ENCODE data around the gene LDAH.

LDAH gene

DNA sequence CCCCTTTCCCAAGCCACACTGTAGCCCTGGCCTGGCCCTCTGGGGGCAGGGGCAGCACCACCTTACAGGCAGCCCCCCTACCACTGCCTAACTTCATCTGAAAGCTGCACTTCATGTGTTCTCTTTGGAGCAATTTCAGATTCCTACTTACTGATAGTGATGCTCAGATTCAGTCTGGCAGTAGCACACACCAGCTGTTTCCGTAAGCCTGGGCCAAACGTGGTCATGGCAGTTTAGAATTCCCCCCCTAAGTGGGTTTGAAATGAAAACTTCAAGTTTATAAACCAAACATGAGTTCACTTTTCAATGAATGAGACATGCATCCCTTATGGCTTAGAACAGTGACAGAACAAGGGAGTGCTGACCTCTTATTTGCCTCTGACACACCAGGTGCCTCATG lies 126.5 kb downstream of the LDAH start:
- intact Hi-C loops (cut with DNase I; ENCODE audit: low total_unique reads): no loop called here

DNA sequence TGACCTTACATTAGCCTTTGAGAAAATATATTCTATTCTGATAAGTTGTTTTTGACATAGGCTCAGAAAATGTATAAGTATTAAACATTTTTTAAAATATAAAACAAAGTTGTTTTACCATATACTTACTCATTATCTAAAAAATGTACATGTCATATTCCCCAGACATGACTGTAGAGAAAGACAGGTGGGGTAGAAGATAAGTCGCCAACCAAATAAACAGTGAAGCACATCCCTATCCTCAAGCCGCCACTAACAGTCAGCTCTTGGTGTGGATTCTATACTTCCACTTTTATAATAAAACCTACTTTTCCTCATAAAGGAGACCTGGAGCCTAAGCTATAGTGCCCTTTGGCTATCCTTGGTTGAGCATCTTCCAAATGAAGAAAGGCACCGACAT lies 129.6 kb downstream of the LDAH start:
- TF ChIP-seq, protein P1, sequence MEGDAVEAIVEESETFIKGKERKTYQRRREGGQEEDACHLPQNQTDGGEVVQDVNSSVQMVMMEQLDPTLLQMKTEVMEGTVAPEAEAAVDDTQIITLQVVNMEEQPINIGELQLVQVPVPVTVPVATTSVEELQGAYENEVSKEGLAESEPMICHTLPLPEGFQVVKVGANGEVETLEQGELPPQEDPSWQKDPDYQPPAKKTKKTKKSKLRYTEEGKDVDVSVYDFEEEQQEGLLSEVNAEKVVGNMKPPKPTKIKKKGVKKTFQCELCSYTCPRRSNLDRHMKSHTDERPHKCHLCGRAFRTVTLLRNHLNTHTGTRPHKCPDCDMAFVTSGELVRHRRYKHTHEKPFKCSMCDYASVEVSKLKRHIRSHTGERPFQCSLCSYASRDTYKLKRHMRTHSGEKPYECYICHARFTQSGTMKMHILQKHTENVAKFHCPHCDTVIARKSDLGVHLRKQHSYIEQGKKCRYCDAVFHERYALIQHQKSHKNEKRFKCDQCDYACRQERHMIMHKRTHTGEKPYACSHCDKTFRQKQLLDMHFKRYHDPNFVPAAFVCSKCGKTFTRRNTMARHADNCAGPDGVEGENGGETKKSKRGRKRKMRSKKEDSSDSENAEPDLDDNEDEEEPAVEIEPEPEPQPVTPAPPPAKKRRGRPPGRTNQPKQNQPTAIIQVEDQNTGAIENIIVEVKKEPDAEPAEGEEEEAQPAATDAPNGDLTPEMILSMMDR (IDR thresholded peaks at IDR 0.05): no peak
- Histone ChIP-seq H3K27ac (no peak overlapping the region), H3K4me1 (peaks cover 0 to 17% (median 1%) of the 10 kb centered on the region in 4 donors), H3K4me3 (no peak overlapping the region), H3K36me3 (peaks cover 0 to 20% (median 4%) of the 10 kb centered on the region in 3 donors), H3K27me3 (no peaks in the 10 kb centered on the region), H3K9me3 (no peaks in the 10 kb centered on the region)
- intact Hi-C loops (cut with DNase I; ENCODE audit: low total_unique reads): no loop called here
- no peak for DNase-seq

More for the DNA sequence above, 126.5 kb downstream of the LDAH start:
- Histone ChIP-seq H3K9me3 (no peaks in the 10 kb centered on the region), H3K4me3 (no peak overlapping the region), H3K27ac (no peak overlapping the region), H3K27me3 (no peaks in the 10 kb centered on the region), H3K36me3 (peaks cover 0 to 15% (median 4%) of the 10 kb centered on the region in 3 donors), H3K4me1 (peaks cover 0 to 39% (median 8%) of the 10 kb centered on the region in 4 donors)
- no peak for DNase-seq
- TF ChIP-seq, protein P1 (IDR thresholded peaks at IDR 0.05): no peak

DNA sequence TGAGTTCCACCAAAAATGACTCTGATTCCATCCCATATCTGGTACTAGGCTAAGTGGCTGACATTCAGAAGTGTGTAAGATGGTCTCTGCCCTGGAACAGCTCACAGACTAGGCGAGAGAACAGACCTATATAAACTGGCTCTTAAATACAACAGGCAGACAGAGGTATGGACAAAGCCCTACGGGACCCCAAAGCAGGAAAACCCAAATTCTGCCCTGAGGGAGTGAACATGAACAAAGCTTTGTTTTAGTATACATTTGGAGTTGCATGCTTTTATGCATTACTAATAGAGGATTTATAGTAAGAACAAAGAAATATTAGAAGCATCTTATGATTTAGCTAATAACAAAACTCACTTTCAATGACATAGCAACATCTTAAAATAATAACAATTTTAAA lies 130.8 kb downstream of the LDAH start:
- H3K27me3 ChIP-seq: no peaks in the 10 kb centered on the region
- no peak overlapping the region for H3K4me3 ChIP-seq
- H3K9me3 ChIP-seq: no peaks in the 10 kb centered on the region
- TF ChIP-seq, protein P1 (IDR thresholded peaks at IDR 0.05): no peak
- no peak for DNase-seq
- intact Hi-C loops (cut with DNase I; ENCODE audit: low total_unique reads): no loop called here
- peaks cover 0 to 22% (median 4%) of the 10 kb centered on the region in 3 donors for H3K36me3 ChIP-seq
- no peak overlapping the region for H3K27ac ChIP-seq
- peaks cover 0 to 13% (median 0%) of the 10 kb centered on the region in 4 donors for H3K4me1 ChIP-seq

DNA sequence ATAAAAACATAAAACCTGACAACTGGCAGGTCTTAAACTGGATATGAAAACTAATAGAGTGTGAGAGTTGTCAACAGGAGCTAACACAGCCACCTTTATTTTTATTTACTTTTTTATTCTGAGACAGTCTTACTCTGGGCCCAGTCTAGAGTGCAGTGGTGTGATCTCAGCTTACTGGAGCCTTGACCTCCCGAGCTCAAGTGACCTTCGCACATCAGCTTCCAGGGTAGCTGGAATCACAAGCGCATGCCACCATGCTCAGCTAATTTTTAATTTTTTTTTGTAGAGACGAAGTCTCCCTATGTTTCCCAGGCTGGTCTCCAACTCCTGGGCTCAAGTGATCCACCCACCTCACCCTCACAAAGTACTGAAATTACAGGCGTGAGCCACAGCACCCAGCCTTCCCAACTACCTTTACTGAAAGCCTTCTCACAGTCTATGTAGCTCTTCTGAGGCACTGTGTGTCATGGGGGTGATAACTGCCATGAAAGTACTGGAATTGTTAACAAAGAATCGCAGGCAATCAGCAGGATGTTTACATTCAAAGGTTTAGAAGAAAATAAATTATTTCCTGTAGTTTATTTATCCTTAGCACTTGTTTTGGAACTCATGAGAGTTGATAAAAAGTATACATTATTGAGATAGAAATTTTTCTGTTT lies 131.7 kb downstream of the LDAH start:
- no peak overlapping the region for H3K27ac ChIP-seq

DNA sequence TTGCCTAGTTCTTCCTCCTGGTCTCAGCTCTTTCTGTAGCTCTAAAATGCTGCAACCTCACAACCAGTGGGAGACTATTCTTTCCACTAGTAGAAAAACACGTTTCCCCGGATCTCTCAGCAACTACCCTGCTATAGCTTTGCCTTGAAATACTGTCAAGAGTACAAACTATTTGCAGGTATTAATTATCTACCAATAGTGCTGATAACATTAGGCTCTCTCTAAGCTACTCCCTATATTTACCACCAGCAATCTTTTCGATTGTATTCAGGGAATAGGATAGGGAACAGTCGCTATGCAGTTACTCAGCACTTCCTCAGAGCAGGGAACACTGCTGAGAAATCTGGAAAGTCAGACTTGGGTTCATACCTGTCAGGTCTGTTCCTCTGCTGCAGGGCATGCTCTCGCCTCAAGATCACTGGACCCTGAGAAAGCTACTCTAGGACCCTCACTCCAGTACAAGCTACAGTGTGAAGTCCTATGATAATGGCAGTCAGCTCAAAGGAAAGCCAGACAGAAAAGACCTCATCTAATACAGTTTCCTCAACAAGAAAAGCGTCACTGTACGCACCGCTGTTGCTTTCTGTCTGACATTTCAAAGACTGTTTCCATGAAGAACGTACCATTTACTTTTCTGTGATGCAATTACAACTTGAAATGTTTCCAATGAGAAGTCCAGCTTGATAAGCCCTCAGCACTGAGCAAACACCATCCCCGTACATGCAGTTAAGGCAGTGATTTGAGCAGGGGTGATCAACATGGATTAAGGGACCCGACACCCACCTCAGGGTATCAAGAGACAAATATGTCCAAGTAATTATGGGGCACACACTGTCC lies 133.3 kb downstream of the LDAH start:
- no peak for DNase-seq
- Histone ChIP-seq H3K27ac (no peak overlapping the region), H3K4me1 (no peaks in the 10 kb centered on the region), H3K9me3 (no peaks in the 10 kb centered on the region), H3K4me3 (no peak overlapping the region), H3K36me3 (peaks cover 9 to 38% (median 15%) of the 10 kb centered on the region in 3 donors), H3K27me3 (no peaks in the 10 kb centered on the region)
- intact Hi-C loops (cut with DNase I; ENCODE audit: low total_unique reads): no loop called here
- TF ChIP-seq, protein P1 (IDR thresholded peaks at IDR 0.05): no peak

More for the DNA sequence above, 131.7 kb downstream of the LDAH start:
- Histone ChIP-seq H3K4me3 (no peak overlapping the region), H3K27me3 (no peaks in the 10 kb centered on the region), H3K4me1 (peaks cover 0 to 11% (median 0%) of the 10 kb centered on the region in 4 donors), H3K9me3 (no peaks in the 10 kb centered on the region), H3K36me3 (peaks cover 5 to 30% (median 9%) of the 10 kb centered on the region in 3 donors)
- DNase-seq: no peak
- intact Hi-C loops (cut with DNase I; ENCODE audit: low total_unique reads): no loop called here
- TF ChIP-seq, protein P1 (IDR thresholded peaks at IDR 0.05): no peak
